Central memory CD8-positive, alpha-beta T cell (primary cell): ENCODE measurements around the gene RAB28.

Experiments
- ATAC-seq: fragments of 150-1000 bp; cut with Tn5 transposase; replicated peaks from 2 replicates; pipeline ENCODE4 v1.10.0; 2022; ENCODE audit warnings: mild to moderate bottlenecking, moderate FRiP score, moderate number of reproducible peaks; ENCODE audit not compliant: poor library complexity, severe bottlenecking; ENCODE audit errors: extremely low read depth
- DNase-seq, 2 donors: peaks; one replicate each; pipeline ENCODE4 v3.0.0; 2021; ENCODE audit warnings: low spot score in 2 of 2
- H3K27ac Mint-ChIP-seq: one replicate; pipeline ENCODE4 v1.8.0; 2022; ENCODE audit warnings: low read depth, mild to moderate bottlenecking, moderate library complexity, mixed read lengths
- H3K27me3 Mint-ChIP-seq: one replicate; pipeline ENCODE4 v1.8.0; 2022; ENCODE audit warnings: mixed read lengths
- H3K36me3 Mint-ChIP-seq: one replicate; pipeline ENCODE4 v1.8.0; 2022; ENCODE audit warnings: mild to moderate bottlenecking, moderate library complexity, mixed read lengths; ENCODE audit not compliant: insufficient read depth
- H3K4me1 Mint-ChIP-seq: one replicate; pipeline ENCODE4 v1.8.0; 2022; ENCODE audit warnings: mixed read lengths
- H3K4me3 Mint-ChIP-seq: one replicate; pipeline ENCODE4 v1.8.0; 2022; ENCODE audit warnings: mild to moderate bottlenecking, moderate library complexity, mixed read lengths
- H3K9me3 Mint-ChIP-seq: one replicate; pipeline ENCODE4 v1.8.0; 2022; ENCODE audit warnings: mixed read lengths

RAB28 gene

DNA sequence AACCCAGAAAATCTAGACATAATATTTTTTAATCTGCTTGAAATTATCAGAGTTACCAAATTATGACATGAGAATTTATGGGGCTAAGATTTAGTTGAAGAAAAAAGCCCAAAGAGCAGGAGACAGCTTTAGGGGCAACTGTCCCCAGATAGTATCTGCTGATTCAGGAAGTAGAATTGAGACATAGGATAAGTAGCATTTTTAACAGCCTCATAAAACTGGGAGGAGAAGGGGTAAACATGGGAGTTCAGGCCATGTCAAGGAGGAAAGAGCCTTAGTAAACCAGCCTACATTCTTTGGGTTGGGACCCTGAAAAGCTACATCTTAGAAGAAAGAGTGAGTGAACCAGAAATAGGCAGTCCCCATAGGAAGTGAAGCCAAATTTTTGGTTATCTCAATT is 9.7 kb upstream of the RAB28 start:
- no peaks in the 10 kb centered on the region for H3K4me1 Mint-ChIP-seq
- no peak overlapping the region for H3K27ac Mint-ChIP-seq
- H3K27me3 Mint-ChIP-seq: peaks cover 83% of the 10 kb centered on the region
- DNase-seq: no peak
- ATAC-seq: no peak
- no peaks in the 10 kb centered on the region for H3K9me3 Mint-ChIP-seq
- H3K4me3 Mint-ChIP-seq: no peak overlapping the region
- H3K36me3 Mint-ChIP-seq: no peaks in the 10 kb centered on the region

DNA sequence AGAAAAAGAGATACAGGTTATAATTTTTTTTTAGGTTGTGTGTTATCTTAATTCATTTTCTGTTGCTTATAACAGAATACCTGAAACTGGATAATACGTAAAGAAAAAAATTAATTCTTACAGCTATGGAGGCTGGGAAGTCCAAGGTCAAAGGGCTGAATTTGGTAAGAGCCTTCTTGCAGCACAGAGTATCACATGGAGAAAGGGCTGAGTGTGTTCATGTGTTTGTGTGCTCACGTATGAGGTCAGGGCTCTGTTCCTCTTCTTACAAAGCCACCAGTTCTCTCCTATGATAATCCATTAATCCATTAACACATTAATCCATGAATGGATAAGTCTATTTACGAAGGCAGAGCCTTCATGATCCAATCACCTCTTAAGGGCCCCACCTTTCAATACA is 8.6 kb upstream of the RAB28 start:
- no peak overlapping the region for H3K27ac Mint-ChIP-seq
- H3K9me3 Mint-ChIP-seq: no peaks in the 10 kb centered on the region
- no peaks in the 10 kb centered on the region for H3K36me3 Mint-ChIP-seq
- H3K27me3 Mint-ChIP-seq: peaks cover 83% of the 10 kb centered on the region
- ATAC-seq (no peak), DNase-seq (no peak)
- H3K4me3 Mint-ChIP-seq: no peak overlapping the region
- H3K4me1 Mint-ChIP-seq: no peaks in the 10 kb centered on the region

DNA sequence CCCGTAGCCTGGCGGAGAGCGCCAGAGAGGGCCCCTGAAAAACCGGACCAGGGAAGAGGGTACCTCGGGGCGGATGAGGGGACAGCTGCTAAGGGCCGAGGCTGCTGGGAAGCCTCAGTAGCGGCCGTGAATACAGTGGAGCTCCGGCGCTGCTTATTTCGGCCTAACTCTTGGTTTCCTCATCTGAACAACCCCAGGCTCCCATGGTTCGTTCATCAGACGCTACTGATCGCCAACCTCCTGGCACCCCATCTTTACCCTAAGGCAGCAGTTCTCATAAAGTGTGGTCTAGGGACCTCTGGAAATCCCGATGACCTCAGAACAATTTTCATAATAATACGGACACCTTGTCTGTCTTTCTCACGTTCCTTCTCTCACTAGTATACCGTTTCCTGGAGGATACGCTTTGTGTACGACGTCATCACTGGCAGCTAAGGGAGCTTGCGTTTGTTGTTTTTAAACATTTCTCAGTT is 645 bp upstream of the RAB28 start:
- H3K4me1 Mint-ChIP-seq: peaks cover 26% of the 10 kb centered on the region
- DNase-seq (no peak), ATAC-seq (peak; percentile 47)
- H3K36me3 Mint-ChIP-seq: peaks cover 11% of the 10 kb centered on the region
- no peaks in the 10 kb centered on the region for H3K9me3 Mint-ChIP-seq
- peak overlapping the region; percentile 98 for H3K27ac Mint-ChIP-seq
- peak overlapping the region; percentile 87 for H3K4me3 Mint-ChIP-seq
- H3K27me3 Mint-ChIP-seq: peaks cover 27% of the 10 kb centered on the region

DNA sequence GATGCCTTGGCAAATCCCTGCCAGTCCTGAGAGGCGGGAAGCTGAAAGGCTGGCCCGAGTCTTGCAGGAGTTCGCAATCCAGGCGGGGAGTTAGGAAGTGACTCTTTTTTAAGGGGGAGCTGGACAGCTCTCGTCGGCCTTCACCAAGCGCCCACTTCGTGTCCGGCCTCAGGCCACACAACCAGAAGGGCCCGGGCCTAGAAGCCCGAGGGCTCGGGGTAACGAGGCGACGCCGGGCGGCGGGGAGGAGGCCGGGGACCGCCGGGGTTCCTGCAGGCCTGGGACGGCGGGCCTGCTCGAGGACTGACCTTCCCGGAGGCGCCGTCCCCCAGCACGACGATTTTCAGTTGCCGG is 395 bp downstream of the RAB28 start:
- Mint-ChIP-seq H3K4me1 (peaks cover 26% of the 10 kb centered on the region), H3K4me3 (peak overlapping the region; percentile 87), H3K27me3 (peaks cover 16% of the 10 kb centered on the region), H3K9me3 (no peaks in the 10 kb centered on the region), H3K27ac (peak overlapping the region; percentile 98), H3K36me3 (peaks cover 11% of the 10 kb centered on the region)
- DNase-seq (peak in 1 of 2 donors; percentile 23), ATAC-seq (peak; percentile 1)

DNA sequence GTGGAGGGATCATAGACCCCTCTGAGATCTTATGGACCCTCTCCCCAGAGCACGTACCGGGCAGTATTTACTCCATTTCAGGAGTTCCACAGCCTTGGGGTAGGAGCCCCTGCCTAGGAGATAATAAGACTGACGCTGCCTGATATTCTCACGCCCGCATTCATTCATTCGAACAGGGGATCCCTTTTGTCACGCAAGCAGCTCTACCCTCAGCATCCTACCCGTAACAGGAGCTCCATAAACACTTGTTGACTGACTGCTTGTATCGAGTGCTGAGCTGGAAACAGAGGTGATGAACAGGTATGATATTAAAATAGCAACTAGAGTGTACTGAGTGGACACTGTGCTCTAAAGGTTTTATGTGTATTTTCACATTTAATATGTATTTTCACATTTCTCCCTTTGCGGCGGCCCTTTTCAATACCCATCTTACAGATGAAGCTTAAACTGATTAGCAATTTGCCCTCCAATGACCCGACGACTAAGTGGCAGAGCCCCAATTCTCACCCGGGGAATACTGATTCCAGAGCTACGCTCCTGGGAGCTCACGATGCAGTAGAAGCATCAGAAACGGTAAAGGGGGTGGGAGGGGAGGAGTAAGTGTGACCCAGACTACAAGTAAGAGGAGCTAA is 888 bp downstream of the RAB28 start:
- H3K4me3 Mint-ChIP-seq: peak overlapping the region; percentile 87

DNA sequence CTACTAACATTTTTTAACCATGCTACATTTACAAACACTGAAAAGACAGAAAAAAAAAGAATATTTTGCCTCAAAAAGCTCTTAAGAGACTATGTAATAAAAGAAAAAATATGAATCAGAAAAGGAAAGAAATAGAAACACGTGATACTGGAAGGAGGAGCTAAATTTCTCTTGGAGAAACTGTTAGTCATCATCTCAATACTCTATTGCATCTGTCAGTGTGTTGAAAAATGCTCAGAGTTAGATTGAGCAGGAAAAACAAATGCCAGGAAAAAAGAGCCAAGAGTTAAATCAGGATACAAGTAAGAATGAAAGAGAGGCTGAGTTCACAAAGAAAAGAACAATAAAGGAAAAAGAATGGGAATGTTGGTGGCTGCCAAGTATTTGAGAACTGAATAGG is 2.6 kb downstream of the RAB28 start:
- no peak for ATAC-seq
- no peak for DNase-seq
- no peak overlapping the region for H3K27ac Mint-ChIP-seq
- no peaks in the 10 kb centered on the region for H3K27me3 Mint-ChIP-seq
- H3K9me3 Mint-ChIP-seq: no peaks in the 10 kb centered on the region
- H3K4me3 Mint-ChIP-seq: peak overlapping the region; percentile 19
- H3K4me1 Mint-ChIP-seq: peaks cover 26% of the 10 kb centered on the region
- H3K36me3 Mint-ChIP-seq: peaks cover 13% of the 10 kb centered on the region

More for the DNA sequence above, 888 bp downstream of the RAB28 start:
- Mint-ChIP-seq H3K27ac (peak overlapping the region; percentile 98), H3K4me1 (peaks cover 26% of the 10 kb centered on the region), H3K9me3 (no peaks in the 10 kb centered on the region), H3K27me3 (peaks cover 11% of the 10 kb centered on the region), H3K36me3 (peaks cover 13% of the 10 kb centered on the region)
- no peak for ATAC-seq
- DNase-seq: no peak

DNA sequence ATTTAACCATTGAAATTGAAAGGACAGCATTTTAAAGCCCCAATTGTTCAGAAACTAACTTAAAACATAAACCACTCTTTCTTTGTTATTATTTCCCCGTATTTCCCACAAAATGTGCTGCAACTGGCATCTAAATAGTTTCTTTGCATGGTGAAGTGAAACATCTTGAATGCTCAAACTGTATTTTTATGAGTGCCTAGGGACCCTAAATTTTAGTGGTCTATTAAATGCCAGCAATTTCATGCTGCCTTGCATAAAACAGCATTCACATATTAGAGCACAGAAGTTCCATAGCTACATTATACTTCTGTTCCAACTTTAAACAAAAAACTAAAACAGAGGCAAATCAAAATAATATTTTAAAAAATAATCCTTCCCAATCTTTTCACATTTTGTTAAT is 5.4 kb downstream of the RAB28 start:
- peaks cover 5% of the 10 kb centered on the region for H3K36me3 Mint-ChIP-seq
- H3K9me3 Mint-ChIP-seq: no peaks in the 10 kb centered on the region
- no peak for DNase-seq
- no peak overlapping the region for H3K4me3 Mint-ChIP-seq
- no peak for ATAC-seq
- H3K27me3 Mint-ChIP-seq: no peaks in the 10 kb centered on the region
- H3K27ac Mint-ChIP-seq: no peak overlapping the region
- peaks cover 20% of the 10 kb centered on the region for H3K4me1 Mint-ChIP-seq

DNA sequence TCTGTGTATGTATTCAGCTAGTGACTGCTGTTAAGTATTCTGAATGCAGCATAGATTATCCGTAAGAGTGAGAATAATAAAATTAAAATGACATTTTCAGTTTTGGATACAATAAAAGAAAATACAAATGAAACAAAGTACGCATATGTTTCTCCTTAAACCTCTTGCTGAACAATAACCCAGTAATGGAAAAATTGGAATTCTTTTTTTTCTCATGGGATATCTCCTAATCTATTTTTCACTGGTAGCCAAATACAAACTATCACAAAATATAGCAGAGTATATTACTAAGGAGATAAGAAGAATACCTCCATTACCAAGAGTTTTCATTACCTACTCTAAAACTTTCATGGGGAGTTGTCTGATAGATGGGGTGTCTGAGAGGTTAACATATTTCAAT is 6.0 kb downstream of the RAB28 start:
- Mint-ChIP-seq H3K4me3 (no peak overlapping the region), H3K4me1 (peaks cover 14% of the 10 kb centered on the region), H3K27me3 (no peaks in the 10 kb centered on the region), H3K27ac (no peak overlapping the region), H3K36me3 (peaks cover 5% of the 10 kb centered on the region), H3K9me3 (no peaks in the 10 kb centered on the region)
- DNase-seq (no peak), ATAC-seq (no peak)

DNA sequence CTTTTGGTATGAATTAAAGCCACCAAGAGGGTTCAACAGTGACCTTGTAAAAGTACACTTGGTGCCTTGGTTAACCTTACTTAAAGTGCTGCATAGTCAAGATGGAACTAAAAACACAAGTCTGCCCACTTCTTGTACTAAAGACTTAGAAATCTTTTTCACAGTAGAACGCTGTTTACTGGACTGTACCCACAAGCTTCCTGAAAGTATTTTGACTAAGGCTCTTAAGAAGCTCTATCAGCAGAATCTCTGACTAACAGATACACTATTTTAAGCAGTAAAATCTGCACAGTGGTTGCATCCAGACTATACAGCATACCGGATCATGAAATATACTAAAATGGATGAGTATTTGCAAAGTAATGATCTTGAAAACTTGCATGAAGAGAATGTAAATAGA is 7.2 kb downstream of the RAB28 start:
- Mint-ChIP-seq H3K36me3 (peaks cover 5% of the 10 kb centered on the region), H3K27ac (no peak overlapping the region), H3K4me3 (no peak overlapping the region), H3K27me3 (no peaks in the 10 kb centered on the region), H3K4me1 (peaks cover 5% of the 10 kb centered on the region), H3K9me3 (no peaks in the 10 kb centered on the region)
- DNase-seq: no peak
- ATAC-seq: no peak

DNA sequence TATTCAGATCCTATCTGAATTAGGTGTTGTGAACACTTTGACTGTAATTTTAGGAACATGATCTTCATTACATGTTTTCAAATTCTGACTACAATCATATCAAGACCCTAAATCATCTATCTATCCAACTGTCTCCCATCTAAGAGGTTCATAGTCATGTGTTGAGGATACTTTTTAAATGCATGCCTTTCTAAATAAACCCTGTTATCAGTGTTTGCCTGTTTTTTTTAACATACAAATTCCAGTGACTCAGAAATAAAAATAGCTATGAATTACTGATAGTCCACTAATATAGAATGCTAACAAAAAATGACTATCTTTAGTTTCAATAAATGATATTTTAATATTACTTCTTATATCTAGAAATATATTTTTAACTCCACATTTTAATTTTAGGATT is 8.0 kb downstream of the RAB28 start:
- peaks cover 5% of the 10 kb centered on the region for H3K36me3 Mint-ChIP-seq
- no peaks in the 10 kb centered on the region for H3K27me3 Mint-ChIP-seq
- no peak overlapping the region for H3K4me3 Mint-ChIP-seq

DNA sequence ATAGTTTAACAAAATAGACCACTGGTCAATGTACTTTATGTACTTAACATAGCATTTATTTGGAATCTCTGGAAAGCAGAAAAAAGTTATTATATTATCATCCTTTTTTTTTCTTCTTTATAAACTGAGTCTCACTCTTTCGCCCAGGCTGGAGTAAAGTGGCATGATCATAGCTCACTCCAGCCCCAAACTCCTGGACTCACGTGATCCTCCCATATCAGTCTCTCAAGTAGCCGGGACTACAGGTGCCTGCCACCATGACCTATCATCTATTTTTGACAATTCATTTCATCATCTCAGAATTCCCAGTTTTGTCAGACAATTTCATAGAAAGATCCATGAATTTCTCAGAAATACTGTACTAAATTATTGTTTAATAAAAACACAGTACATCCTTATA is 12.7 kb downstream of the RAB28 start:
- H3K4me1 Mint-ChIP-seq: peaks cover 14% of the 10 kb centered on the region
- H3K27ac Mint-ChIP-seq: no peak overlapping the region
- ATAC-seq (no peak), DNase-seq (no peak)
- peaks cover 4% of the 10 kb centered on the region for H3K36me3 Mint-ChIP-seq
- H3K9me3 Mint-ChIP-seq: no peaks in the 10 kb centered on the region
- no peak overlapping the region for H3K4me3 Mint-ChIP-seq
- no peaks in the 10 kb centered on the region for H3K27me3 Mint-ChIP-seq

More for the DNA sequence above, 8.0 kb downstream of the RAB28 start:
- DNase-seq (no peak), ATAC-seq (no peak)
- Mint-ChIP-seq H3K27ac (no peak overlapping the region), H3K4me1 (no peaks in the 10 kb centered on the region), H3K9me3 (no peaks in the 10 kb centered on the region)

DNA sequence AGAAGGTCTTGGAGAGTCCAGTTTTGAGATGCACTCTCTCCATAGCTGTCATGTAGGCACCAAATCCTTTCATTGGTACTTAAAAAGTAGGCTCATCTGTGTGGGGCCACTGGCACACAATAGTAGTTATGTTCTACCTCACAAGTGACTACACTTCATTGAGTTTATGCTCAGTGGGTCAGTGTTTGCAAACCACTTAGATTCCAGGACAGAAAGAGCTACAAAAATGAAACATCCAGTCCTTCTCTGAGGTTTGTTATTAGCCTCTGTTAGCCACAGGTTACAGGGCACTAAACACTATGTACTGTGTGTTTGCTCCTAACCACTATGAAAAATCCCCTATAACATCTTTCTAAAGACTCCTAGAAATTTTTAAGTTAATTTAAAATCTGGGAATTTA is 13.8 kb downstream of the RAB28 start:
- H3K9me3 Mint-ChIP-seq: no peaks in the 10 kb centered on the region
- no peak for ATAC-seq
- H3K27ac Mint-ChIP-seq: no peak overlapping the region
- H3K4me3 Mint-ChIP-seq: no peak overlapping the region
- peaks cover 14% of the 10 kb centered on the region for H3K4me1 Mint-ChIP-seq
- peaks cover 4% of the 10 kb centered on the region for H3K36me3 Mint-ChIP-seq
- H3K27me3 Mint-ChIP-seq: no peaks in the 10 kb centered on the region
- no peak for DNase-seq

DNA sequence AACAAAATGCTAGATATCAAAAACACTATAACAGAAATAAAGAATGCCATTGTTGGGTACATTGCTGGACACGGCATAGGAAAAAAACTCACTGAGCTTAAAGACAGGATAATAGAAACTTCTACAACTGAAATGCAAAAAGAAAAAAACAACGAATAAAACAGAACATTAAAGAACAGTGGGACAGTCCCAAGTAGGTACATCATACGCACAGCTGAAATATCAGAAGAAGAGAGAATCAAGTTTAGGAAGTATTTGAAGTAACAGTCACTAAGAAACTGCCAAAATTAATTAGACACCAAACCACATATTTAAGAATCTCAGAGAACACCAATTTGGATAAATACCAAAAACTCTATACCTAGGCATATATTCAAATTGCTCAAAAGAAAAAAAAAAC is 19.2 kb downstream of the RAB28 start:
- ATAC-seq (no peak), DNase-seq (no peak)
- Mint-ChIP-seq H3K27me3 (no peaks in the 10 kb centered on the region), H3K4me3 (no peak overlapping the region), H3K9me3 (no peaks in the 10 kb centered on the region), H3K36me3 (peaks cover 2% of the 10 kb centered on the region), H3K4me1 (peaks cover 24% of the 10 kb centered on the region), H3K27ac (no peak overlapping the region)
